Left colon (tissue), 2 donors: ENCODE data around the gene AK9. TPM values are rescaled to one million over a fixed set of nuclear protein-coding genes. Genes with fewer than 3 reads are reported as not detected.

Experiments
- ATAC-seq: fragments of 200-7000 bp; cut with Tn5 transposase; one replicate; pipeline ENCODE4 v1.9.1; 2020; ENCODE audit warnings: mild to moderate bottlenecking, moderate library complexity
- DNase-seq, 2 donors: peaks; one replicate each; pipeline ENCODE4 v3.0.0-alpha.2; 2020
- intact Hi-C, 2 donors: fragments of 100-400 bp; cut with DNase I in 1 of 2; cut with micrococcal nuclease in 1 of 2; formaldehyde crosslinking; loops; one replicate each; pipeline versions ENCODE4 v1.11.2 to v1.14.0; 2022; cut with DNase I, micrococcal nuclease
- total RNA-seq, 2 donors: library from RNA; stranded (reverse); fragmentation: NEBNext Ultra II Directional; extraction: Animal tissue kit (Norgen Biotek cat#: 25700); gene quantifications; one replicate each; pipeline ENCODE4 v1.2.1, GENCODE V29; 2021
- donor health status: DM: no; HTN: no; CAD: no.
- donor health status: DM: yes; HTN: yes; CAD: no.

Gene AK9
- total RNA-seq, 2 donors from 2014 or later, result 7.0 to 7.6 TPM

DNA sequence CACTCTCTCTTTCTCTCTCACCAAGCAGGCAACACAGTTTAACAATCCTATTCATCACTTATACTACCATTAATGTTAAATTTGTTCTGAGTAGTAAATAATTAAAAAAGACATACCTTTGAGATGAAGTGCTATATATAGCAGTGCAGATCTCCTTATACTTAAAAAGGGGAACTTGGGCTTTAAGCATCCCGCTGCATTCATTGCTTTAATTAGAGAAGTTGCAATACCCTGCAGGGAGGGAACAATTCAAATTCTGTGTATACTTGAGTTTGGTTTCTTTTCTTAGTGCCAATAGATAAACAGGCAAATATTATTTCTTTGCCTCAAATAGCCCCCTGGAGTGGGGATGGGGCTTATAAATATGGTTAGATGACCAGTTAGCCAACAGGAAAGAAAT is 197.1 kb downstream of the AK9 start:
- ATAC-seq (no peak), DNase-seq (no peak)
- intact Hi-C loops, result no loop called here

DNA sequence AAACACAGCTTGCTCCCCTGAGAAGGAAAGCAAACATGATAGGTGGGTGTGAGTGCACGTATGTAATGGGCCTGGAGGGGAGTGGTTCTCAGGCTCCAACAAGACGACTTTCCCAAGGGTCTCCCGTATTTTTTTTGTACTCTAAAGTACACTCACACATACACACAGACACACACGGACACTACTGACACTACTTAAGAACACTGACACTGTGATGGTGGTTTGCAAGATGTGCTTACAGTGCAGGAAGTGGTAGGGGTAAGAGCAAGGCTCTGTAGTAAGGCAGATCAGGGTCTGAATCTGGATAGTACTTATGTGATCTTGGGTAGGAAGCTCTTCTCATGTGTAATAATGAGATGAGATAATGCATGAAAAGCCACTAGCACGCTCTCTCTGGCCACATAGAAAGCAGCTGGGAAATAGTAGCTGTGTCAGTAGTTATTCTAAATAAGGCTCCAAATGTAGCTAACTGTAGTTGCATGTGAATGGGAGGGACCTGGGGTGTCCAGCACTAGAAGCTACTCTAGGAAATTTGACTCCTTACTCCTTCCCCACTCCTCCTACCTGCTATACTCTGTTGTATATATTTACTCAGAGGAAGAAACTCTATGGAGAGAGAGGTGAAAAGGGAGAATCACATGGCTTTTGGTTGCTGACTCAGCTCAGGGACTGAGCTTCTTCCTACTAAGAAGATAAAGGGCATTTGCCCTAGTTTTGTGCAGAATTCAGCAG is 199.6 kb downstream of the AK9 start:
- DNase-seq, result no peak
- intact Hi-C loops, result no loop called here
- peak; percentile 32 for ATAC-seq

DNA sequence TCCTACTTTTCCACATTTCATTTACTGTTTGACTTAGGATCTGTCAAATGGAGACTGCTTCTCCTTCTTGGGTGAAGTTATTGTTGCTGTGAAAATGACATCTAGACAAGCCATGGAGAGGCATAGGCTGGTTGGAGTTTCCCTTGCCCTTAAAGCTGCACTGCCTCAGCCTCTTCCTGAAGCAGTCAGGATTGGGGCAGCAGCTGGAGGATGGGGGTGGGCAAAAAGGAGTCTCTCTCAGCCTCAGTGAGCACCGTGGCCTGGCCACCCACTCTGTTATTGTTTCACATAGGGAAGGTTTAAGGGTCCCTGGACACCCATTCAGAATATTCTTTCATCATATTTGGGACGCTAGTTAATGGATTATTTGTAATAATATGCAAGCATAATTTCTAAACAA is 200.3 kb downstream of the AK9 start:
- no peak for DNase-seq
- ATAC-seq, result no peak
- intact Hi-C loops, result no loop called here

DNA sequence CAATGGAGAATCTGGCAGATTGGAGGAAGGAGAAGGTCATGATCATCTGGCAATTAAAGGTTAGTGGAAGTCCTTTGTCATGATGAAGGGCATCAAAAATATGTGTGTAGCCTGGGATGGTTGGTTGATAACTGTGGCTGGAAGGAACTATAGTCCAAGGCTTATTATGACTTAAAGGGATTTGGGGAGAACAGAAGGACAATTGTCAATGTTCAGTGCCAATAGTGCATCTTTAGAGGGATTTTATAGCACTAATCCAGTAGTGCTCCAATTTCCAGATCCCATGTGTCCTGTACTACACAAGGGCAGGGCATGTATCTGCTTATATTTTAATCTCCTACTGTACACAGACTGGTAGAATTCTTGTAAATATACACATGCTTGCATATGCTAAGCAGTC is 203.0 kb downstream of the AK9 start:
- ATAC-seq (no peak), DNase-seq (no peak)
- intact Hi-C loops, result no loop called here

DNA sequence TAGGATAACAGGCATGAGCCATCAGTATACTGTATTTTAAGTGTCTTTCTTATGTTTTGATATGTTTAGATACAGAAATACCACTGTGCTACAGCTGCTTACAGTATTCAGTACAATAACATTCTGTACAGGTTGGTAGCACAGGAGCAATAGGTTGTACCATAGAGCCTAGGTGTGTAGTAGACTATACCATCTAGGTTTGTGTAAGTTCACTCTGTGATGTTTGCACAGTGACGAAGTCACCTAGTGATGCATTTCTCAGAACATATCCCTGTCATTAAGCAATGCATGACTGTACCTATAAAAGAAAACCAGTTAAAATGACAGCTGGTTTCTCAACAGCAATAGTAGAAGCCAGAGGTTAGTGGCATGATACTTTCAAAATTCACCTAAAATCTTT is 204.9 kb downstream of the AK9 start:
- DNase-seq (peak in 1 of 2 donors; percentile 41), ATAC-seq (peak; percentile 64)
- intact Hi-C loops, result no loop called here

DNA sequence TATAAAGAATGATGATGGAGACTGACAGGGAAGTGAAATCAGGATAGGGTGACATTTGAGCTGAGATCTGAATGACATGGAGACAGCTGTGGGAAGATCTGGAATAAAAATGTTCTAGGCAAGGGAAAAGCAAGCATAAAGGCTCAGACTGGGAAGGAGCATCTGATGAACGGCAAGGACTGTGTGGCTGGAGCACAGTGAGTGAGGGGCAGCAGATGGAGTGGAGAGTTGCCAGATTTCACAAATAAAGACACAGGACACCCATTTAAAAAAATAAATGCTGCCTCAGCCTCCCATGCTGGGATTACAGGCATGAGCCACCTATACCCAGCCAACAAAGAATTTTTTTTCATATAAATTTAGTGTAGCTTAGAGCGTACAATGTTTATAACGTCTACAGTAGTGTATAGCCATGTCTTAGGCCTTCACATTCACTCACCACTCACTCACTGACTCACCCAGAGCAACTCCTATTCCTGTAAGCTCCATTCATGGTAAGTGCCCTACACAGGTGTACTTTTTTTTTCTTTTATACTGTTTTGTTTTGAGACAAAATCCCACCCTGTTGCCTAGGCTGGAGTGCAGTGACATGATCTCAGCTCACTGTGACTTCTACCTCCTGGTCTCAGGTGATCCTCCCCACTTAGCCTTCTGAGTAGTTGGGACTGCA is 205.6 kb downstream of the AK9 start:
- ATAC-seq (no peak), DNase-seq (no peak)
- intact Hi-C loops, result no loop called here

DNA sequence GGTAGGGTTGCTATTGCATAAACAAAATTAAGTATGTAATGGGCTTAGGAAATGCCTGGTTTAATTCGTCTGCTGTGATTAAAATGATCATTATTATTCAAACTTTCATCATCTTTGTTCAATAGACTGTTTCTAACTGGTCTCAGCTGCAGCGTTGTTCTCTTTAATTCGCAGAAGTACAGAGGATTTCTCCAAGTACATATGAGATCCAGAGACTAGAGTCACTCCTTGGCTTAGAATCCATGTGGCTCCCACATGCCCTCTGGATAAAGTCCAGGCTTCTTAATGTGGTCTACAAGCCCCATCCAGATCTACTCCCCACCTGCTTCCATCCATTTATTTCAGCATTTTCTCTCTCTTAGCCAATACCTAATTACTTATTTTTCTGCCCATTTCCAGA is 206.9 kb downstream of the AK9 start:
- no peak for ATAC-seq
- DNase-seq, result no peak
- intact Hi-C loops, result no loop called here

DNA sequence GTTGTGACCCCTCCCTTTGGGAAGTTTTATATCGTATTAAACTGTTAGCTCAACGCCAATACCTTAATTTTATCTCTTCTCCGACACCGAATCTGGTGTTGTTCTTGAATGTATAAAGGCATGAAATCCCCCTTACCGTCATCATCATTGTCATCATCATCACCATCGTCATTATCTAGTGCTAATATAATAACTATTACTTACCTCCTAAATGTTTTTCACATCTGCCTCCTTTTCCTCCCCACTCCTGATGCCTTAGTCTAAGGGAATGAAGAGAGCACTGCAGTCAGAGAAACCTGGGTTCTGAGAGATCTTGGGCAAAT is 207.3 kb downstream of the AK9 start:
- intact Hi-C loops, result no loop called here
- no peak for ATAC-seq
- no peak for DNase-seq

DNA sequence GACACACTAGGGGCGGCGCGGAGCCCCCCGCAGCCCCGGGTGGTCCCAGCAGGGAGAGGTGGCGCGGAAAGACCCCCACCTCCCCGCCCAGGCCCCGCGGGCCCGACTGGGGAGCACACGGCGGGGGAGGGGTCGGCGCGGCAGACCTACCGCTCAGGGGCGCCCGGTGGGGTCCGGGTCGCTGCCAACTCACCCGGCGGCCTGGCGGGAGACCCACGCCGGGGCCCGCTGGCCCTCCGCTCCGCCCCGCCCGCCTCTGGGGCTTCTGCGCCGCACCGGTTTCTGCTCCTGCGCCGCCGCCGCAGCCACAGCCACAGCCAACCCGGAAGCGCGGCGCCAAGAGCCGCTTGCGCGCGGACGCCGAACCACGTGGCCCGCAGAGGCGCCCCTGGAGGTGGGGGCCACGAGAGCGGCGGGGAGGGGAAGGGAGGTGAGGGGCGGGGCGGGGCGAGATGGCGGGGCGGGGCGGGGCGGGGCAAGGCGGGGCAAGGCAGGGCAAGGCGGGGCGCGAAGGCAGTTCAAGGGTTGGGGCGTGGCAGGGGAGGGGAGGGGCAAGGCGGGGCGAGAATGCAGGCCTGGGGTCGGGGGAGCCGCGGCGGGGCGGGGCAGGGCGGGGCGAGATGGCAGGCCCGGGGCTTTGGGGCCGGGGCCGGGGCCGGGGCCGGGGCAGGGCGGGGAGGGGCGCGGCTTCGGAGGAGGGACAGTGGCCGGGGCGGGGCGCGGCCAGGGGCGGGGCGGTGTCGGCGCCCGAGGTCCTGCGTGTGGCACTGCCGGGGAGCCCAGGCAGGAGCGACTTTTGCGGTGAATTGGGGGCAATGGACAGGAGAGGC is 207.9 kb downstream of the AK9 start, which contains the start of gene ZBTB24:
Gene ZBTB24, minus strand, starts transcription at position 315 of the 830 bp plus-strand sequence. CDS start 1,193 bp downstream, outside the sequence.
- intact Hi-C loops, result no loop called here
- ATAC-seq, result peak; percentile 85

DNA sequence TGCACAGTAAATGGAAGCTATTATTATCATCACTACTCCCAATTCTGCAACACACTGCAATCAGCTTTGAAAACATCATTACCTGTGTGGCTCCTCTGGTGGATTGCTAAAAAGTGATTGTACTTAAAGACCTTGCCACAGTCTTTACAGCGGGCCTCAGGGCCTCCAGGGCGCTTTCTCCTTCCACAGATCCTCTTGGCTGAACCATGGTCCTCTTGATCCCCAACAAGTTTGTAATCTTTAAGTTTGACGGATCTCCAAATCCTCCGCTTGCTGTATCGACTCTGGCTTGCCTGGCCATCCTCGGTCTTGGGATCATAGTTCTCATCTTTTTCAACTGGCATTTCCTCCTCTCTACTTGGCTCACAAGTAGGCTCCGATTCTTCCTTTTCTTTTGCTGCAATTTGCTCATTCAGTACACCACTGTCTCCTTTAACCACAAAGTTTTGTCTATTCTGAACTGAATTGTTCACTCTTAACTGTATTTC is 210.0 kb downstream of the AK9 start:
- DNase-seq (no peak), ATAC-seq (no peak)

More for the DNA sequence above, 207.9 kb downstream of the AK9 start, which contains the start of gene ZBTB24:
- peak; percentile 90 to 93 for DNase-seq

DNA sequence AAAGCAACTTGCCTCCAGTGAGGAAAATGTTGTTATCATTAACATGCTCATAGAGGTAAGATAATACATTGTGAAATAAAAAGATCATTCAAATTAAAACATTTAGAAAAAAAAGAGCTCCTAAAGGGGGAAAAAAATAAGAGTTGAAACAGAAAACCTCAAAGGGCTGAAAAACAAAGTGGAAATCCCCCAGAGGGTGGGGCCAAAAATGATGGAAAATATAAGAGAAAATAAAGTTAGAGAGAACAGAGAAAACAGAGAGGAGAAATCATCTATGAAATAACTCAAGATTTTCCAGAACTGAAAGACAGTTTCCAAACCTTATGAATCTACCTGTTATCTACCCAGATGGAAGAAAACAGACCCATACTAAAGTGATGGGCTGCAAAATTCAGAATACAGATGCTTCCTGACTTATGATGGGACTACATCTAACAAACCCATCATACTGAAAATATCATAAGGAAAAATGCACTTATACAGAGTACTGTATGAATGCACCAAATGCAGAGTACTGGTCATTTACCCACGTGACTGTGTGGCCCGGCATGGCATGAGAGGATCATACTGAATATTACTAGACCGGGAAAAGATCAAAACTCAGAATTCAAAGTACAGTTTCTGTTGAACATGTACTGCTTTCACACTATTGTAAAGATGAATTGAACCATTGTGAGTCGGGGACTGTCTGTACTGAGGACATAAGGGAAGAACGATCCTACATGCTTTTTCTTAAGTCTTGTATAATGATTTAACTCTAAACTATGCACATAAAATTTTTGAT is 212.0 kb downstream of the AK9 start:
- DNase-seq (no peak), ATAC-seq (no peak)
- intact Hi-C loops, result no loop called here

More for the DNA sequence above, 210.0 kb downstream of the AK9 start:
- intact Hi-C loops, result no loop called here

DNA sequence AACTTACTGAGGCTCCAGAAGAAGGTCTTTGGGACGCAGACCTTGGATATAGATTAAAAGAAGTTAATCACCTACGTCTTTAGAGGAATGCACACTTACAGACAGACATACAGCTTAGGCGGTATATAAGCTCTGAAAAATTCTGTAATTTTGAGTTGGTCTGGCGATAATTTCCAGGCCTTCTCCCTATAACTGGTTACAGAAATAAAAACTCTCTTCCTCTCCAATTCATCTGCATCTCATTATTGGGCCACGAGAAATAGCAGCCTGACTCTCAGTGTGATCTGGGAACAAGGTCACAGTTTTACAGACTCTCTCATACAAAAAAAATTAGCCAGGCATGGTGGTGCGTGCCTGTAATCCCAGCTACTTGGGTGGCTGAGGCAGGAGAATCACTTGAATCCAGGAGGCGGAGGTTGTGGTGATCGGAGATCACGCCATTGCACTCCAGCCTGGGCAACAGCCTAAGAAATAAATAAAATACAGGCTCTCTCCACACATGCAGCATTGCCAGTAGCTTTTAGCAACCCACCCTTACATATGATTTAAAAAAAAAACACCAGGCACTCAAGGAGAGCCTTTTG is 212.7 kb downstream of the AK9 start:
- intact Hi-C loops, result no loop called here
- DNase-seq (no peak), ATAC-seq (no peak)

DNA sequence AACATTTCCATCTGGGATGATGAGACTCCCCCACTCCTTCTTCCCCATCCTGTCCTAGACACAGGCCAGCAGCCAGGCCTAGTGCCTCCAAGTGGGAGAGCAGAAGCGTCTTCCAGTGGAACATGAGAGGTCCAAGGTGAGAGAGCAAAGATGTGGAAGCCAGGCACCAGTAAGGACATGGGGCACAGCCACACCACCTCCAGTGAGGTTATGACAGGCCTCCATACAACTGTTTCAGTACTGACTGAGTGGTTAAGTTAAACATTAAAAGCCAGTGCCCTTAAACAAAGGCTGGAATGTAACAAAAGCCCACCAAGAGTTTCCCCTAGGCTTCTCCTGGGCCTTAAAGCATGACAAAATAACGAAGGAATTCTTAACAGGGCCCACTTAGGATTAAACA is 213.3 kb downstream of the AK9 start:
- no peak for ATAC-seq
- intact Hi-C loops, result no loop called here

DNA sequence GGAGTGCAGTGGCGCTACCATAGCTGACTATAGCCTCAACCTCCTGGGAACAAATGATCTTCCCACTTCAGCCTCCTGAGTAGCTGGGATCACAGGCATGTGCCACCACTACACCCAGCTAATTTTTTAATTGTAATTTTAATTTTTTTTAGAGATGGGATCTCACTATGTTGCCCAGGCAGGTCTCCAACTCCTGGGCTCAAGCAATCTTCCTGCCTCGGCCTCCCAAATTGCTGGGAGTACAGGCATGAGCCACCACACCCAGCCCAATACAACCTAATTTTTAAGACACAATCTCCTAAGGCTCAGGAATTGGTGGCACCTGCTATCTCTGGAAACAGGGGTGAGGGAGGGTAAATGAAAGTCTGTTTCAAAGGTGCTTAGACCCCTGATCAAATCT is 213.8 kb downstream of the AK9 start:
- DNase-seq (no peak), ATAC-seq (no peak)
- intact Hi-C loops, result no loop called here

More for the DNA sequence above, 213.3 kb downstream of the AK9 start:
- no peak for DNase-seq

DNA sequence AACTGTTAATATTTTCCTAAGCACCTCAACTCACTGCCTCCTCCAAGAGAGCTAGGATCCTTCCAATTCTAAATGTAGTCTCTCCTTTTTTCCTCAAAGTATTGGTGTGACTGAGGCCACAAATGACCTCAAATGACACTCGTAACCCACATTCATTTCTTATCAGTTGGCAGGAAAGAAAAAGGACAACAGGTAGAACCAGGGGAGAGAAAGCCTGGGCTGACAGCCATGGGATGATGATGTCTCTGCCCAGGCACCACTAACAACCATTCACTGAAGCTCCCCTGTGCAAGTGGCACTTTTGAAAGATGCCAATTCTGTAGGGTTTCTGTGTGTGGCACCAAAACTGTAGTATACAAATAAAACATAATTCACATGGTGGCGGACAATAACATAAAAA is 215.4 kb downstream of the AK9 start:
- DNase-seq (no peak), ATAC-seq (no peak)
- intact Hi-C loops, result no loop called here

DNA sequence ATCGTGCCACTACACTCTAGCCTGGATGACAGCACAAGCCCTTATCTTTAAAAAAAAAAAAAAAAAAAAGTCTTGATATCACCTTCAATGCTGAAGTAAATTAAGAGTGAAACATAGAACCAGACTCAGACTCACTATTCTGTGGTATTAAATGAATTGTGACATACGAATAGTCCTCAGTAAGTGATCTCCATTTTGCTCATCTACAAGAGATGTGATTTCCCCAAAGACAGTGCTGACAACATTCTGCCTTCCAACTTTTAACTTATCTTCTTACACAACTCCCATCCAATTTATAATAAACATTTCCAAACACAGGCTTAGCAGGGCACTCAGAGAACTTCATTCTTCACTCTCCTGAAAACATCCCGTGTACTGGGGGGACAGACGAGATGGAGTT is 216.0 kb downstream of the AK9 start:
- DNase-seq, result no peak
- ATAC-seq, result no peak
- intact Hi-C loops, result no loop called here

DNA sequence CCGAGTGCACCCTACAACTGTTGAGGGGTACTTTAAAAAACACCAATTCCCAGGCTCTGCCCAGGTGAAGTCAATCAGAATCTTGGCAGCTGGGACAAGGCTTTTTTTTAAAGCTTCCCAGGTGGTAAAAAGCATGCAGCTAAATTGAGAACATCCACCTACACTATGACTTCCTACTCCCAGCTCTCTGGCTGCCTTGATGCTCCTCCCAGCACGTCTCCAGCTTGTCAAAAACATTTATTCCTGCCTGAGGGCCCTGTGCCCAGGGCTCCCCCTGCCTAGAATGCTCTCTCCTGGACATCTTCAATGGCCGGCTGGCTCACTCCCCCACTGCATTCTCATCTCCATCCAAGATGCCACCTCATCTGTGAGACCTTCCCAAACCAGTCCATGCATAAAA is 217.9 kb downstream of the AK9 start:
- ATAC-seq, result no peak
- intact Hi-C loops, result no loop called here
- DNase-seq, result no peak

DNA sequence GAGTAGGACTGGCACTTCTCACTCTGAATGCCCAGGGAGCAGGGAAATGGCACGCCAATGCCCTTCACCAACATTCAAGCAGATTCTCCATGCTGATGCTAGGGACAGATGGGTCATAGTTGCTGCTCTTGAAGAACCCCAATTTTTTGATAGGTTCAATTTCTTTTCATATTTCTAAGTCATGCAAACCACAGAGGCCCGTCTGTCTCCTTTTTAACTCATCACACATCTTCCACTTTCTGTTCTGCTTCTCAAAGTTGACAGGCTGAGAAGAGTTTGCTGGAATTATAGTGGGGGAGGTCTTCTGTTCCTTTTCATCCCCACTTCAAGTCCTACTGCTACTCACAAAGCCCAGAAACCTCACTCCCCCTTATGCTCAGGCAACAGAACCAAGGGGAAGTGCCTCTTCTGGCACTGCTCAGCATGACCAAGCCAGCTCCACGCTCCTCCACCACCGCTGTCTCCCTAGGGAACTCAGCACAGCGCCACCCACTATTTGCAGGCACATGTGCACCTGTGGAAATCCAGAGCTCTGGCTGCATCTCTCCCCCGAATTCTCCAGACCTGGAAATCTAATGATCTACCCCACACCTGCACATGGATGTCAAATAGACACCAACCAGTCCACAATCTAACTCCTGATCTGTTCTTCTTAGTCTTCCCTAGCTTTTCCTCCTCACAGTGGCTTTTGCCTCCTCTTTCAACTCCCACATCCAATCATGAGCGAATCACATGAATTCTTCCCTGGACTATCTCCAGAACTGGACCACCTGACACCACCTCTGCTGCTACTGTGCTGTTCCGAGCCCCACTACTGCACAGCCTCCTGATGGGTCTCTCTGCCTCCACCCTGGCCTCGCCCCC is 218.6 kb downstream of the AK9 start:
- no peak for DNase-seq
- intact Hi-C loops, result no loop called here
- ATAC-seq, result no peak
